ENCODE results near the gene CEP95.

GRCh38 chr17:64507413-64507782, 621 bp downstream of the CEP95 start:
- TF ChIP-seq CTCF (conservative IDR thresholded peaks at IDR 0.05; ENCODE audit: low read length) (peak; percentile 70), EZH2phosphoT487 (IDR thresholded peaks at IDR 0.05; ENCODE audit: borderline replicate concordance) (no peak)

Measured in Loucy (cell line).